GM11168 (cell line): ENCODE results near the gene RAB8B.

Experiments
- in situ Hi-C: fragments of 300-500 bp; cut with MboI; formaldehyde crosslinking; loops from one replicate; pipeline ENCODE4 v1.12.0; 2022; ENCODE audit warnings: low sequenced_read_pairs; ENCODE audit not compliant: unreplicated experiment

Gene RAB8B

GRCh38 chr15:63188926-63189871, at the start of gene RAB8B:
Gene RAB8B (plus strand): TSS chr15:63189606. CDS start chr15:63189625, 19 bp downstream.
- in situ Hi-C loops, result no loop called here

GRCh38 chr15:63140936-63141335, 48.5 kb upstream of the RAB8B start:
- in situ Hi-C loops, result no loop called here

DNA sequence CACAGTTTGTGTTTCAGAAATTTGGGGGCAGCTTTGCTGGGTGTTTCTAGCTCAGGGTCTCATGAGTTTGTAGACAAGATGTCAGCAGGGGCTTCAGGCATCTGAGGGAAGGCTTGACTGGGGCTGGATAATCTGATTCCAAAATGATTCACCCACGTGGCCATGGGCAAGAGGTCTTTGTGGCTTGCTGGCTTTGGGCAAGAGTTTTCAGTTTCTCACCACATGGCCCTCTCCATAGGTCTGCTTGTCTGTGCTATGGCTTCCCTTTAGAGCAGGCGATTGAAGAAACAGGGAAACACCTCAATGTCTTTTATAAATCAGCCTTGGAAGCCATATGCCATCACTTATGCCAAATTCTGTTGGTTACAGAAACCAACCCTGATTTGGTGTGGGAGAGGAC, 44.0 kb upstream of the RAB8B start:
- in situ Hi-C loops, result no loop called here

GRCh38 chr15:63146684-63147083, 42.7 kb upstream of the RAB8B start:
- in situ Hi-C loops, result no loop called here

GRCh38 chr15:63151665-63152064, 37.7 kb upstream of the RAB8B start:
- in situ Hi-C loops, result no loop called here

DNA sequence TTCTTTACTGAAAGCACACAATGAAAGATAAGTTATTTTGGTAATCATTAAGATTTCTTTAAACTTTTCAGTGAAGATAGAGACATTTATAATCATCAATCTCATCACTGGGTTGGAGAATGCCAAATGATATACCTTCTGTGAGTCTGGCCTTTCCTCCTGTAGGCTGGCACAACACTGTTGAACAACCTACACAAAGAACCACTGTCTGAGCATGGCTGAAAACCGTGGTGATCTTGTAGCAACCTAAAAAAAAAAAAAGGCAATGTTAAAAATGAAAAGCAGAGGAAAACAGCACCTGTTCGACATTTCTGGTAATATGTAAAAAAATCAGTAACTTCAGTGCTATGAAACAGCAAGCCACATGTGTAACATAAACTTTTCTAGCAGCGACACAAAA, 33.9 kb upstream of the RAB8B start:
- in situ Hi-C loops, result no loop called here

DNA sequence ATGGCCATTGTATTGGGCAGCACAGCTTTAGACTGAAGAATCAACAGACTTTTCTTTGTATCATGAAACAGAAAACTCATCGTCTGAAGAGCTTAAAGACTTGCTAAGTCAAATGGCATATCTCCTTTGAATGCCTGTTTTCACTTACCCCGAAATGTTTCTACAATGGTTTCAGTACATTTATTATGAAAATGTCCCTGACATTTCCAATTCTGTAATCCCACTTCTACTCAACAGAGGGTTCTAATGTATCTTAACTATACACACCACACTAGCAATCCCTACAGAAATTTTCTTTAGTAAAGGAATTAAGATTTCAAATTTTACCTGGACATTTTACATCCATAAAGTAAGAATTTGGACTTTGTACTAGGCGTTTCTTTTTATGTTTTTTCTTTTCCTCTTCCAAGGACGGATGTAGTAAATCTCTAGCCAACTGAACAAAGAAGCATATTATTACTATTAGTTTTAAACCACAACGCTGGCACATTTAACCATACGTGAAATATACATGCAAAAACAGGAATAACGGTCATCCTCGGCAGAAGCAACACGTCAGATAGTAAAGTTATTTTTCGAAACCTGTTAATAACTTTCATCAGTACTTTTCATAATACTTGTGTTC, 33.2 kb upstream of the RAB8B start:
- in situ Hi-C loops, result no loop called here

GRCh38 chr15:63156755-63157117, 32.7 kb upstream of the RAB8B start:
- in situ Hi-C loops, result no loop called here

GRCh38 chr15:63157118-63157843, 32.1 kb upstream of the RAB8B start, which contains the start of gene RPS27L:
Gene RPS27L (minus strand): TSS chr15:63157477. CDS start chr15:63157405, 72 bp downstream.
- in situ Hi-C loops, result no loop called here

DNA sequence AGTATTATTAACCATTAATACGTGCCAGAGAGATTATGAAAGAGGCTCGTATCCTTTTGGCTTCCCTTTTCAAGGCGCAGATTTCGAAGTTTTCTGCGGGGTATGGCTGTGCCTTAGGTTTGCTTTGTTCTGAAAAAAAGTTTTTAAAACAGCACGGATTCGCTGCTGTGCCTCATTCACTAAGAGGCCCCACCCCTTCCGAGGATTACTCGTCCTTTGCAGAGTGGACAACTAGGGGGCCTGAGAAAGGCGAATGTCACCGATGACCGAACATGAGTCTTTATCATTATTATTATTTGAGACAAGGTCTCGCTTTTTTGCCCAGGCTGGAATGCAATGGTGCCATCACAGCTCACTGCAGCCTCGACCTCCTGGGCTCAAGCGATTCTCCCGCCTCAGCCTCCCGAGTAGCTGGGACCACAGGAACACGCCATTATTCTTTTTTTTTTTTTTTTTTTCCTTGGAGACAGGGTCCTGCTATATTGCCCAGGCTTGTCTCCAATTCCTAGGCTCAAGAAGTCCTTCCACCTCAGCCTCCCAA, 31.4 kb upstream of the RAB8B start:
- in situ Hi-C loops, result no loop called here

DNA sequence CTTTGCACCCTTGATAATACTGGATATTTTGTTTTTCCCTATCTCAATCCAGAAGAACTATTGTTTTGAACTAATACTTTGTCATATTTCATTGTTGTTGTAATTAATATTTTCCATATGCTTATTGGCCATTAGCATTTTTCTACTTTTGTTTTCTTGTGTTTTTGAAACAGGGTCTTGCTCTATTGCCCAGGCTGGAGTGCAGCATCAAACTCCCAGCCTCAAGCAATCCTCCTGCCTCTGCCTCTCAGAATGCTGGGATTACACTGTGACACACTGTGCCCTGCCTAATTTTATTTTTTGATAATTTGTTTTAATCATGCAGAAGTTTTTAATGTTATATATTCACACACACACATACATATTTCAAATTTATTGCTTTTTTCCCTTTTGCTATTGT, 28.8 kb upstream of the RAB8B start:
- in situ Hi-C loops, result no loop called here

GRCh38 chr15:63163217-63163616, 26.2 kb upstream of the RAB8B start:
- in situ Hi-C loops, result no loop called here

DNA sequence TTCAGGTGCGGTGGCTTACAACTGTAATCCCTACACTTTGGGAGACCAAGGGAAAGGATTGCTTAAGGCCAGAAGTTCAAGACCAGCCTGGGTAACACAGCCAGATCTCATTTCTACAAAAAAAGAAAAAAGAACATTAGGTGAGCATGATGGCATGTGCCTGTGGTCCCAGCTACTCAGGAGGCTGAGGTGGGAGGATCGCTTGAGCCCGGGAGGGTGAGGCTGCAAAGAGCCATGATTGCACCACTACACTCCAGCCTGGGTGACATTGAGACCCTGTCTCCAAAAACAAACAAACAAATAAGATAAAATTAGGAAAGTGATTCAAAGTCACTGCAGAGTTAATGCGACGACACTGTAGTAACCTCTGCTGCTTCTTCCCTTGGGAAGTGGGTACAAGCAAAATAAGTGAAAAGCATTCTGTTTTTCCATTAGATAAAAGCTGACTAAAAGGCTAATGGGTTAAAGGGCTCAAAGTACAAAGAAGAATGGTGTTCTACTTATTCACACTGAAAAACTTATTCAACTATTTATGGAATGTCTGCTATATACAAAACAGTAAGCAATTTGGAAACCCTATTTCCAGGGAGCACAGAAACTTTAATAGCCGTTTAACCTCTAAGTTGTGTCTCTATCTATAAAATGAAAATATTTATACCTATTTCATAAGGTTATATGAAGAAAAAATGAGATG, 24.1 kb upstream of the RAB8B start:
- in situ Hi-C loops, result no loop called here

GRCh38 chr15:63166219-63166618, 23.2 kb upstream of the RAB8B start:
- in situ Hi-C loops, result no loop called here

GRCh38 chr15:63169788-63170187, 19.6 kb upstream of the RAB8B start:
- in situ Hi-C loops, result no loop called here

- in situ Hi-C loops, result no loop called here
These were observed 17.0 kb upstream of the RAB8B start for GRCh38 chr15:63172376-63172775.

- in situ Hi-C loops, result no loop called here
These were observed 16.5 kb upstream of the RAB8B start for GRCh38 chr15:63172851-63173451.

GRCh38 chr15:63176302-63176701, 13.1 kb upstream of the RAB8B start:
- in situ Hi-C loops, result no loop called here

GRCh38 chr15:63178034-63178433, 11.4 kb upstream of the RAB8B start:
- in situ Hi-C loops, result no loop called here

GRCh38 chr15:63180746-63181145, 8.7 kb upstream of the RAB8B start:
- in situ Hi-C loops, result no loop called here
